K562 (cell line): Measurements from ENCODE around the gene FUT4. TPM values are rescaled to one million over a fixed set of nuclear protein-coding genes. Genes with fewer than 3 reads are reported as not detected.
A peak's percentile ranks its signal among the peaks of the same experiment; 100 is the strongest.

Experiments
- ATAC-seq: fragments of 200-7000 bp; cut with Tn5 transposase; 3 replicates; pipeline ENCODE4 v1.9.1; 2020; ENCODE audit warnings: moderate library complexity
- BruUV-seq: library from RNA; stranded (reverse); fragments of 400-500 nt; replicated peaks from 2 replicates; lab custom pipeline; 2021; lab: Mats Ljungman, UMichigan
- CTCF ChIA-PET: fragments of 300-600 bp; formaldehyde crosslinking; extraction: SDS; loops from one replicate; lab custom pipeline; 2021; ENCODE audit warnings: low intra/inter-chr PET ratio; lab: Yijun Ruan, JAX
- POLR2A ChIA-PET: fragments of 300-600, 350-650 bp; sonication (Branson Sonifier 250); formaldehyde crosslinking; extraction: SDS; loops from one replicate; lab custom pipeline; 2021; ENCODE audit warnings: antibody characterized with exemption, inconsistent platforms; lab: Yijun Ruan, JAX
- DNase-seq, 4 experiments: peaks; one replicate each; pipeline versions ENCODE4 v3.0.0 to v3.0.0-alpha.2; 2011 to 2018; ENCODE audit warnings: low spot score in 3 of 4, mixed read lengths in 3 of 4; ENCODE audit errors: extremely low read depth in 1 of 4
- FAIRE-seq: peaks from 2 replicates; lab custom pipeline; 2011; peaks lifted over from hg19 to GRCh38; lab: Jason Lieb, UNC
- H2AFZ ChIP-seq: 2 replicates; pipeline ENCODE4 v1.6.0; 2011; ENCODE audit warnings: low read depth, low read length, control low read depth, inconsistent platforms
- H3K27ac ChIP-seq: fragments of 200-600 bp; 3 replicates; pipeline ENCODE4 v1.8.0; 2011; ENCODE audit warnings: low read depth, mild to moderate bottlenecking, control low read depth, inconsistent platforms, low read length, moderate library complexity, mixed read lengths; ENCODE audit errors: extremely low read depth
- H3K27me3 ChIP-seq, 2 experiments: fragments of 300-600 bp in 1 of 2; 2 replicates in 1 of 2; 3 replicates in 1 of 2; pipeline versions ENCODE4 v1.6.0 to v1.8.0; 2011; ENCODE audit warnings: inconsistent platforms in 2 of 2, low read length in 2 of 2, mild to moderate bottlenecking in 1 of 2, mixed read lengths in 1 of 2, moderate library complexity in 1 of 2; ENCODE audit not compliant: control insufficient read depth in 2 of 2, insufficient read depth in 2 of 2
- H3K36me3 ChIP-seq: fragments of 300-600 bp; 3 replicates; pipeline ENCODE4 v1.8.0; 2011; ENCODE audit warnings: mild to moderate bottlenecking, low read length, inconsistent platforms; ENCODE audit not compliant: control insufficient read depth, insufficient read depth
- H3K4me1 ChIP-seq, 2 experiments: fragments of 200-600 bp in 1 of 2; replicated peaks in 1 of 2; 2 replicates in 1 of 2; 3 replicates in 1 of 2; pipeline versions ENCODE4 v1.5.1 to v1.8.0; 2011; ENCODE audit warnings: inconsistent platforms in 2 of 2, low read length in 2 of 2, mild to moderate bottlenecking in 1 of 2, mixed read lengths in 1 of 2, moderate library complexity in 1 of 2; ENCODE audit not compliant: control insufficient read depth in 2 of 2, insufficient read depth in 2 of 2
- H3K4me2 ChIP-seq: 2 replicates; pipeline ENCODE4 v1.6.1; 2011; ENCODE audit warnings: low read length, control low read depth, inconsistent platforms, mixed read lengths; ENCODE audit not compliant: insufficient read depth
- H3K4me3 ChIP-seq: fragments of 200-600 bp; sonication (generic), shearing (Covaris generic); 2 replicates; pipeline ENCODE4 v1.5.1; 2016; ENCODE audit warnings: control low read depth, inconsistent platforms
- H3K79me2 ChIP-seq: fragments of 200-600 bp; 3 replicates; pipeline ENCODE4 v1.8.0; 2011; ENCODE audit warnings: low read length, inconsistent platforms; ENCODE audit not compliant: control insufficient read depth, insufficient read depth
- H3K9ac ChIP-seq, 2 experiments: 2 replicates each; pipeline versions ENCODE4 v1.6.0 to v1.6.1; 2011; ENCODE audit warnings: low read depth in 2 of 2, low read length in 2 of 2, control low read depth in 1 of 2, inconsistent platforms in 1 of 2, mild to moderate bottlenecking in 1 of 2, mixed read lengths in 1 of 2; ENCODE audit not compliant: insufficient read depth in 1 of 2
- H3K9me1 ChIP-seq: one replicate; pipeline ENCODE4 v1.6.0; 2011; ENCODE audit warnings: inconsistent platforms, mild to moderate bottlenecking, low read length, moderate library complexity; ENCODE audit not compliant: control insufficient read depth, insufficient read depth
- H3K9me3 ChIP-seq: replicated peaks from 2 replicates; pipeline ENCODE4 v1.5.1; 2011; ENCODE audit warnings: low read depth, low read length, inconsistent platforms; ENCODE audit not compliant: control insufficient read depth, insufficient read depth
- H4K20me1 ChIP-seq: replicated peaks from 2 replicates; pipeline ENCODE4 v1.6.1; 2011; ENCODE audit warnings: low read length, inconsistent platforms, mixed read lengths; ENCODE audit not compliant: control insufficient read depth, insufficient read depth
- CEBPB ChIP-seq: fragments of 450-650 bp; IDR thresholded peaks from 2 replicates; pipeline ENCODE4 v1.6.1; 2016; ENCODE audit warnings: missing genetic modification characterization, missing compliant biosample characterization
- COPS2 ChIP-seq: fragments of 450-650 bp; conservative IDR thresholded peaks from 2 replicates; pipeline ENCODE4 v1.6.1; 2016; ENCODE audit warnings: mild to moderate bottlenecking, moderate library complexity
- PRDM10 ChIP-seq: fragments of 450-650 bp; IDR thresholded peaks from 2 replicates; pipeline ENCODE4 v1.6.1; 2018; ENCODE audit not compliant: partially characterized antibody
- SIN3B ChIP-seq: fragments of 450-650 bp; IDR thresholded peaks from 2 replicates; pipeline ENCODE4 v1.6.1; 2017; ENCODE audit warnings: low read depth, mild to moderate bottlenecking, moderate library complexity
- STAT5B ChIP-seq: fragments of 250-450 bp; sonication (Bioruptor Pico); IDR thresholded peaks from 2 replicates; pipeline ENCODE4 v1.8.0; 2021; ENCODE audit warnings: mild to moderate bottlenecking, inconsistent platforms
- TRIM28 ChIP-seq: fragments of 450-650 bp; IDR thresholded peaks from 2 replicates; pipeline ENCODE4 v1.6.1; 2017
- XRCC5 ChIP-seq: fragments of 200-400 bp; formaldehyde crosslinking; IDR thresholded peaks from 2 replicates; pipeline ENCODE4 v1.6.1; 2017; ENCODE audit warnings: low read depth, mild to moderate bottlenecking, low read length
- ZNF174 ChIP-seq: fragments of 250-450 bp; sonication (Bioruptor Pico); IDR thresholded peaks from 2 replicates; pipeline ENCODE4 v1.4.0; 2020; ENCODE audit warnings: mild to moderate bottlenecking
- ZNF444 ChIP-seq: fragments of 250-450 bp; sonication (Bioruptor Pico); IDR thresholded peaks from 2 replicates; pipeline ENCODE4 v1.4.0; 2020; ENCODE audit warnings: mild to moderate bottlenecking, moderate library complexity
- ZNF561 ChIP-seq: fragments of 450-650 bp; formaldehyde crosslinking; conservative IDR thresholded peaks from 2 replicates; pipeline ENCODE4 v1.4.0; 2020; ENCODE audit warnings: mild to moderate bottlenecking, moderate library complexity
- ZNF76 ChIP-seq: fragments of 250-450 bp; sonication (Bioruptor Pico); IDR thresholded peaks from 2 replicates; pipeline ENCODE4 v1.4.0; 2020; ENCODE audit warnings: mild to moderate bottlenecking, moderate library complexity, borderline replicate concordance
- WGBS: fragments of 100-300 bp; shearing (Covaris generic); methylation state at CpG from one replicate; pipeline ENCODE4 v1.1.6; 2016; ENCODE audit warnings: low coverage, mixed read lengths; ENCODE audit not compliant: insufficient coverage; ENCODE audit errors: missing lambda C conversion rate; 5-methylcytosine and 5-hydroxymethylcytosine counted together
- in situ Hi-C: fragments of 300-500 bp; cut with MboI; formaldehyde crosslinking; loops from 4 replicates; pipeline ENCODE4 v1.15.0; 2018; ENCODE audit warnings: inconsistent platforms, mixed read lengths
- intact Hi-C: fragments of 100-400 bp; cut with micrococcal nuclease; formaldehyde crosslinking; loops from 2 replicates; pipeline ENCODE4 v1.14.2; 2022
- polyA plus RNA-seq, 8 experiments: library from polyadenylated mRNA; depleted of rRNA in 4 of 8; stranded (reverse) in 5 of 8; unstranded in 3 of 8; fragments of >200 nt; fragmentation: Nextera tagmentation in 2 of 8; fragmentation: Illumina TruSeq in 1 of 8; extraction: Ambion mirVana in 2 of 8; extraction: Trizol in 1 of 8; gene quantifications; 2 replicates each; pipeline versions ENCODE4 v1.2.1 to v1.2.3, GENCODE V29; 2011 to 2014; ENCODE audit warnings: inconsistent platforms in 1 of 8, missing spikeins in 1 of 8
- total RNA-seq, 7 experiments: library from RNA; depleted of rRNA in 6 of 7; stranded (reverse); fragments of >200 nt in 6 of 7; fragmentation: Illumina TruSeq in 2 of 7; extraction: Trizol in 2 of 7; gene quantifications; 2 replicates each; pipeline versions ENCODE4 v1.2.1 to v1.2.3, GENCODE V29; 2011 to 2021; ENCODE audit warnings: low replicate concordance in 1 of 7

The FUT4 gene
- total and polyA plus RNA-seq, 9 of the 15 experiments (the other 6 are each of a cell fraction or from before 2014, with no cell fraction given), result 1.1 to 8.9 (median 5.5) TPM

GRCh38 chr11:94537031-94537600, 6.6 kb upstream of the FUT4 start:
- H3K27ac ChIP-seq, result no peak overlapping the region
- FAIRE-seq (peak; percentile 6), DNase-seq (no peak), ATAC-seq (no peak)
- H3K4me1 ChIP-seq, result no peaks in the 10 kb centered on the region; a peak in 1 of 5 replicates
- no peaks in the 10 kb centered on the region for H4K20me1 ChIP-seq
- no peaks in the 10 kb centered on the region for H3K36me3 ChIP-seq
- H3K9ac ChIP-seq, result no peak overlapping the region
- H3K4me2 ChIP-seq, result no peak overlapping the region
- H3K79me2 ChIP-seq, result no peaks in the 10 kb centered on the region
- intact Hi-C loops, result no loop called here
- no peaks in the 10 kb centered on the region for H3K9me1 ChIP-seq
- no peak overlapping the region for H2AFZ ChIP-seq
- TF ChIP-seq STAT5B (no peak), CEBPB (no peak), TRIM28 (no peak), COPS2 (no peak)
- WGBS, result 7% methylated on average over 3 of the region's 3 CpGs
- no peak overlapping the region for H3K4me3 ChIP-seq
- no peaks in the 10 kb centered on the region for H3K9me3 ChIP-seq
- peaks cover 0 to 4% of the 10 kb centered on the region in 2 experiments; a peak in 2 of 5 replicates for H3K27me3 ChIP-seq
- POLR2A ChIA-PET, result interaction anchor here (0.6 kb wide), 1 partner anchor 286 kb away, joined by 3 read pairs; no protein-coding TSS in a partner anchor
- in situ Hi-C loops, result no loop called here
- CTCF ChIA-PET, result no interaction called here
- BruUV-seq, result no TSS peak

GRCh38 chr11:94539420-94539819, 4.3 kb upstream of the FUT4 start:
- intact Hi-C loops, result no loop called here
- ATAC-seq, result no peak
- Histone ChIP-seq H2AFZ (no peak overlapping the region), H3K4me2 (no peak overlapping the region), H3K27me3 (peaks cover 0 to 4% of the 10 kb centered on the region in 2 experiments; a peak in 1 of 5 replicates), H3K27ac (no peak overlapping the region), H3K4me3 (no peak overlapping the region), H3K9me1 (no peaks in the 10 kb centered on the region), H4K20me1 (no peaks in the 10 kb centered on the region), H3K79me2 (0 out of 3 replicates have a peak, but pooled peaks cover 3% of the 10 kb centered on the region), H3K9me3 (no peaks in the 10 kb centered on the region), H3K9ac (no peak overlapping the region), H3K4me1 (peaks cover 4 to 11% of the 10 kb centered on the region in 2 experiments; a peak in 3 of 5 replicates), H3K36me3 (no peaks in the 10 kb centered on the region)
- BruUV-seq, result no TSS peak
- DNase-seq, result no peak
- FAIRE-seq, result no peak
- ChIA-PET POLR2A (interaction anchor here (0.6 to 0.7 kb wide), 2 partner anchors 22 to 29 kb away, joined by 3 to 4 read pairs; no protein-coding TSS in a partner anchor), CTCF (interaction anchor here (0.6 kb wide), 1 partner anchor 602 kb away, joined by 3 read pairs; no protein-coding TSS in a partner anchor)
- TF ChIP-seq PRDM10, result no peak
- TF ChIP-seq ZNF76 (CRISPR knock-in tag), result no peak
- no peak for TF ChIP-seq ZNF561
- no peak for TF ChIP-seq XRCC5
- TF ChIP-seq SIN3B, result no peak
- TF ChIP-seq ZNF174, result no peak
- no peak for TF ChIP-seq ZNF444 (CRISPR knock-in tag)
- in situ Hi-C loops, result no loop called here
- WGBS, result 14% methylated on average over 1 of the region's 1 CpG
